Erythroblast (primary cell): ENCODE measurements around the gene STX7.

ENCODE experiments used
- GATA1 ChIP-seq: IDR thresholded peaks from 2 replicates; pipeline ENCODE4 v1.6.1; 2011; ENCODE audit warnings: low read depth, mild to moderate bottlenecking, control low read depth, low read length, moderate library complexity
- POLR2A ChIP-seq: IDR thresholded peaks from 2 replicates; pipeline ENCODE4 v1.6.1; 2011; ENCODE audit warnings: mild to moderate bottlenecking, low read length

- TF ChIP-seq POLR2A (no peak), GATA1 (no peak)
Observed at GRCh38 chr6:132471787-132472186, 41.1 kb downstream of the STX7 start.
